Spleen (tissue), 11 donors: ENCODE results near the gene CPO. TPM values are rescaled to one million over a fixed set of nuclear protein-coding genes. Genes with fewer than 3 reads are reported as not detected.

Experiments
- DNase-seq: peaks from one replicate; pipeline ENCODE4 v3.0.0-alpha.2; 2020
- H3K27ac ChIP-seq, 8 donors: fragments of 200-600 bp; sonication (generic) in 7 of 8; 1 replicate in 4 of 8; 2 replicates in 4 of 8; pipeline versions ENCODE4 v1.5.0 to v1.8.0; 2016 to 2021; ENCODE audit warnings: inconsistent platforms in 4 of 8, mild to moderate bottlenecking in 4 of 8, moderate library complexity in 1 of 8
- H3K27me3 ChIP-seq, 7 donors: fragments of 200-600 bp; sonication (generic) in 6 of 7; replicated peaks in 1 of 7; 1 replicate in 4 of 7; 2 replicates in 3 of 7; pipeline versions ENCODE4 v1.5.0 to v1.8.0; 2016 to 2021; ENCODE audit warnings: inconsistent platforms in 3 of 7, mild to moderate bottlenecking in 1 of 7
- H3K36me3 ChIP-seq, 6 donors: fragments of 200-600 bp; sonication (generic) in 5 of 6; 1 replicate in 4 of 6; 2 replicates in 2 of 6; pipeline versions ENCODE4 v1.5.0 to v1.8.0; 2016 to 2021; ENCODE audit warnings: inconsistent platforms in 2 of 6
- H3K4me1 ChIP-seq, 6 donors: fragments of 200-600 bp; sonication (generic) in 5 of 6; 1 replicate in 3 of 6; 2 replicates in 3 of 6; pipeline versions ENCODE4 v1.5.0 to v1.8.0; 2016 to 2021; ENCODE audit warnings: inconsistent platforms in 3 of 6
- H3K4me3 ChIP-seq, 8 donors: fragments of 200-600 bp; sonication (generic) in 7 of 8; 1 replicate in 4 of 8; 2 replicates in 4 of 8; pipeline versions ENCODE4 v1.5.0 to v1.8.0; 2016 to 2021; ENCODE audit warnings: inconsistent platforms in 4 of 8, mild to moderate bottlenecking in 4 of 8, moderate library complexity in 2 of 8
- H3K9me3 ChIP-seq, 8 donors: fragments of 200-600 bp; sonication (generic) in 7 of 8; 1 replicate in 4 of 8; 2 replicates in 4 of 8; pipeline versions ENCODE4 v1.5.0 to v1.8.0; 2016 to 2021; ENCODE audit warnings: inconsistent platforms in 4 of 8
- CTCF ChIP-seq, 11 experiments: fragments of 200-600 bp in 7 of 11; fragments of 450-650 bp in 4 of 11; sonication (generic) in 4 of 11; IDR thresholded peaks in 8 of 11; conservative IDR thresholded peaks in 3 of 11; 1 replicate in 7 of 11; 2 replicates in 4 of 11; pipeline versions ENCODE4 v1.4.0 to v1.8.0; 2016 to 2021; ENCODE audit warnings: antibody characterized with exemption in 11 of 11, inconsistent platforms in 4 of 11, mild to moderate bottlenecking in 1 of 11
- POLR2A ChIP-seq, 3 donors: fragments of 450-650 bp; IDR thresholded peaks; one replicate each; pipeline ENCODE4 v1.5.1; 2017; ENCODE audit warnings: antibody characterized with exemption in 3 of 3, mild to moderate bottlenecking in 1 of 3
- POLR2AphosphoS5 ChIP-seq, 3 donors: sonication (generic); formaldehyde crosslinking; IDR thresholded peaks; one replicate each; pipeline ENCODE4 v1.5.1; 2017; ENCODE audit warnings: antibody characterized with exemption in 3 of 3
- WGBS, 5 donors: extraction: QIAGEN DNeasy Blood & Tissue Kit in 3 of 5; methylation state at CpG; one replicate each; pipeline versions ENCODE4 v1.1.5 to v1.1.7; 2013 to 2018; 5-methylcytosine and 5-hydroxymethylcytosine counted together
- intact Hi-C: fragments of 100-400 bp; cut with DNase I; formaldehyde crosslinking; loops from one replicate; pipeline ENCODE4 v1.15.0; 2023; ENCODE audit warnings: low total_unique reads
- polyA plus RNA-seq, 3 donors: library from polyadenylated mRNA; stranded (reverse); fragments of 200-250 nt; gene quantifications; one replicate each; pipeline ENCODE4 v1.2.1, GENCODE V29; 2013
- total RNA-seq, 7 donors: library from RNA; depleted of rRNA in 3 of 7; stranded (reverse); fragments of >200 nt in 3 of 7; fragmentation: NEBNext Ultra II Directional in 4 of 7; extraction: Animal tissue kit (Norgen Biotek cat#: 25700) in 4 of 7; gene quantifications; one replicate each; pipeline versions ENCODE4 v1.1.0 to v1.2.1, GENCODE V29; 2016 to 2021
- donor health status: healthy with polysubstance abuse.
- donor health status: DM: no; HTN: no; CAD: no; lungs with moderate emphysema.
- donor health status: DM: no; HTN: no; CAD: no.
- donor health status: Bipolar disorder and iron deficiency.
- donor health status: healthy.
- donor health status: DM: no; HTN: no; CAD: no.
- donor health status: DM: yes; HTN: yes; CAD: no.

Gene CPO
- total and polyA plus RNA-seq, 10 donors = 0.10 to 0.28 (median 0.15) TPM; not detected in 6

DNA sequence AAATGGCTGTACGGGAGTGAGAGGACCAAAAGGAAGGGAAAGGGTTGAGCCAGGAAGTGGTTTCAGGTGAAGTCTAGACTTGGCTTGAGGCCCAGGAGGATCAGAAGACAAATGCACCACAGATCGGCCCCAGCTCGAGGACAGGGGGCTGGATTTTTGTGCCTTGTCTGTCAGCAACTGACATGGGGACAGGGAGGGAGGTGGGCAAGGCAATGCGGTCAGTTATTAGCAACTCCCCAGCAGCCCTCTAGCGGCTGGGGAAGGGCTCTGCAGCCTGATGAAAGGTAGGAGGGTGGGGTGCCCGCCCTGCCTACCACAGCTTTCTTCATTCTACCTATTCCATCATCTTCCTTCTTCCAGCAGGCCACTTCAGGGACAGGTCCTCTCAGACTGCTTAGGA, 50.0 kb downstream of the CPO start:
- H3K27ac ChIP-seq = no peak overlapping the region
- H3K9me3 ChIP-seq = no peaks in the 10 kb centered on the region
- H3K4me3 ChIP-seq = no peak overlapping the region
- TF ChIP-seq CTCF (IDR thresholded peaks at IDR 0.05 in 8 of 11, conservative IDR thresholded peaks at IDR 0.05 in 3 of 11) = peak; percentile 31 to 83 (median 63)
- TF ChIP-seq POLR2AphosphoS5 (IDR thresholded peaks at IDR 0.05) = no peak
- peak; percentile 82 for DNase-seq
- whole genome bisulfite sequencing, 5 donors = 15 to 25% (median 23%) methylated on average over 6 of the region's 6 CpGs
- H3K36me3 ChIP-seq = no peaks in the 10 kb centered on the region
- H3K27me3 ChIP-seq = no peaks in the 10 kb centered on the region
- intact Hi-C loops = loop anchor here (5.0 to 10.0 kb wide), 2 partner anchors 185 to 488 kb away; no protein-coding TSS in a partner anchor
- H3K4me1 ChIP-seq = peaks cover 0 to 15% (median 7%) of the 10 kb centered on the region in 6 donors

- Histone ChIP-seq H3K27me3 (no peaks in the 10 kb centered on the region), H3K4me3 (no peak overlapping the region), H3K4me1 (peaks cover 0 to 15% (median 4%) of the 10 kb centered on the region in 6 donors), H3K9me3 (no peaks in the 10 kb centered on the region), H3K36me3 (no peaks in the 10 kb centered on the region), H3K27ac (no peak overlapping the region)
- WGBS, 5 donors = 69 to 82% (median 78%) methylated on average over 4 of the region's 4 CpGs
- intact Hi-C loops = no loop called here
- TF ChIP-seq POLR2AphosphoS5 (IDR thresholded peaks at IDR 0.05) (no peak), POLR2A (IDR thresholded peaks at IDR 0.05) (no peak), CTCF (IDR thresholded peaks at IDR 0.05 in 8 of 11, conservative IDR thresholded peaks at IDR 0.05 in 3 of 11) (no peak)
- DNase-seq = no peak
Observed at GRCh38 chr2:206990360-206990759, 51.0 kb downstream of the CPO start.

DNA sequence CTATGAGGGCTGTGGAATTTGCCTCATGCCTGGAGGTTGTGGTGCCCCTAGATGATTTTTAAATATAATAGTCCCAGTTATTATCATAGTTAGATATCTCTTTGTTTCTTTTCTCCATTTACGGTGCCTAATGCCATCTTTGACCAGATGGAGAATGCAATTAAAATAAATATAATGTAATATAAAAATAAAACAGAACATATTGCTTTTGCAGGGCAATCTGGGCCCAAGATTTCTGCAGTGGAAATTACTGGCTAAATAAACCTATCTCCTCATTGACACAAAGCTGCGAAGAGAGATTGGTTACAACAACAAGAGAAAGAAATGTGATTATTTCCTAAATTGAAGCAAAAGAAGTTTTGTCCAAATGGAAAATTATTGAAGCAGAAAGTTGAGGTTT, 51.8 kb downstream of the CPO start:
- no peaks in the 10 kb centered on the region for H3K9me3 ChIP-seq
- WGBS, 5 donors = 87 to 98% (median 90%) methylated on average over 2 of the region's 2 CpGs
- H3K27me3 ChIP-seq = no peaks in the 10 kb centered on the region
- H3K36me3 ChIP-seq = no peaks in the 10 kb centered on the region
- H3K4me1 ChIP-seq = peaks cover 0 to 15% (median 4%) of the 10 kb centered on the region in 6 donors
- no peak overlapping the region for H3K27ac ChIP-seq
- H3K4me3 ChIP-seq = no peak overlapping the region
- DNase-seq = no peak
- TF ChIP-seq CTCF (IDR thresholded peaks at IDR 0.05 in 8 of 11, conservative IDR thresholded peaks at IDR 0.05 in 3 of 11) = no peak
- no peak for TF ChIP-seq POLR2A (IDR thresholded peaks at IDR 0.05)
- intact Hi-C loops = no loop called here

GRCh38 chr2:206993396-206993911, 54.1 kb downstream of the CPO start:
- WGBS, 5 donors = 57 to 80% (median 70%) methylated on average over 2 of the region's 2 CpGs
- no peaks in the 10 kb centered on the region for H3K36me3 ChIP-seq
- H3K27ac ChIP-seq = no peak overlapping the region
- H3K27me3 ChIP-seq = no peaks in the 10 kb centered on the region
- intact Hi-C loops = no loop called here
- DNase-seq = no peak
- peaks cover 0 to 13% (median 0%) of the 10 kb centered on the region in 8 donors for H3K9me3 ChIP-seq
- TF ChIP-seq POLR2AphosphoS5 (IDR thresholded peaks at IDR 0.05) = no peak
- TF ChIP-seq CTCF (IDR thresholded peaks at IDR 0.05 in 8 of 11, conservative IDR thresholded peaks at IDR 0.05 in 3 of 11) = no peak
- H3K4me1 ChIP-seq = peaks cover 0 to 15% (median 4%) of the 10 kb centered on the region in 6 donors
- H3K4me3 ChIP-seq = no peak overlapping the region
